ENCODE data around the gene SCG2. TPM values are rescaled to one million over a fixed set of nuclear protein-coding genes. Genes with fewer than 3 reads are reported as not detected.
A peak's percentile ranks its signal among the peaks of the same experiment; 100 is the strongest.

Gene SCG2, protein sequence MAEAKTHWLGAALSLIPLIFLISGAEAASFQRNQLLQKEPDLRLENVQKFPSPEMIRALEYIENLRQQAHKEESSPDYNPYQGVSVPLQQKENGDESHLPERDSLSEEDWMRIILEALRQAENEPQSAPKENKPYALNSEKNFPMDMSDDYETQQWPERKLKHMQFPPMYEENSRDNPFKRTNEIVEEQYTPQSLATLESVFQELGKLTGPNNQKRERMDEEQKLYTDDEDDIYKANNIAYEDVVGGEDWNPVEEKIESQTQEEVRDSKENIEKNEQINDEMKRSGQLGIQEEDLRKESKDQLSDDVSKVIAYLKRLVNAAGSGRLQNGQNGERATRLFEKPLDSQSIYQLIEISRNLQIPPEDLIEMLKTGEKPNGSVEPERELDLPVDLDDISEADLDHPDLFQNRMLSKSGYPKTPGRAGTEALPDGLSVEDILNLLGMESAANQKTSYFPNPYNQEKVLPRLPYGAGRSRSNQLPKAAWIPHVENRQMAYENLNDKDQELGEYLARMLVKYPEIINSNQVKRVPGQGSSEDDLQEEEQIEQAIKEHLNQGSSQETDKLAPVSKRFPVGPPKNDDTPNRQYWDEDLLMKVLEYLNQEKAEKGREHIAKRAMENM
- not detected for total RNA-seq

GRCh38 chr2:223601932-223602666 lies at the start of gene SCG2:
SCG2 (minus strand) TSS chr2:223602361; CDS start chr2:223599282, 3,079 bp downstream.
- Mint-ChIP-seq H3K9me3 (peaks cover 0 to 4% of the 10 kb centered on the region in 2 donors), H3K36me3 (no peaks in the 10 kb centered on the region), H3K27ac (no peak within 1 kb of the TSS)
- ATAC-seq (peak in 1 of 2 donors; percentile 66), DNase-seq (ENCODE audit: low spot score in 2 of 2) (peak in 1 of 2 donors; percentile 14)

DNA sequence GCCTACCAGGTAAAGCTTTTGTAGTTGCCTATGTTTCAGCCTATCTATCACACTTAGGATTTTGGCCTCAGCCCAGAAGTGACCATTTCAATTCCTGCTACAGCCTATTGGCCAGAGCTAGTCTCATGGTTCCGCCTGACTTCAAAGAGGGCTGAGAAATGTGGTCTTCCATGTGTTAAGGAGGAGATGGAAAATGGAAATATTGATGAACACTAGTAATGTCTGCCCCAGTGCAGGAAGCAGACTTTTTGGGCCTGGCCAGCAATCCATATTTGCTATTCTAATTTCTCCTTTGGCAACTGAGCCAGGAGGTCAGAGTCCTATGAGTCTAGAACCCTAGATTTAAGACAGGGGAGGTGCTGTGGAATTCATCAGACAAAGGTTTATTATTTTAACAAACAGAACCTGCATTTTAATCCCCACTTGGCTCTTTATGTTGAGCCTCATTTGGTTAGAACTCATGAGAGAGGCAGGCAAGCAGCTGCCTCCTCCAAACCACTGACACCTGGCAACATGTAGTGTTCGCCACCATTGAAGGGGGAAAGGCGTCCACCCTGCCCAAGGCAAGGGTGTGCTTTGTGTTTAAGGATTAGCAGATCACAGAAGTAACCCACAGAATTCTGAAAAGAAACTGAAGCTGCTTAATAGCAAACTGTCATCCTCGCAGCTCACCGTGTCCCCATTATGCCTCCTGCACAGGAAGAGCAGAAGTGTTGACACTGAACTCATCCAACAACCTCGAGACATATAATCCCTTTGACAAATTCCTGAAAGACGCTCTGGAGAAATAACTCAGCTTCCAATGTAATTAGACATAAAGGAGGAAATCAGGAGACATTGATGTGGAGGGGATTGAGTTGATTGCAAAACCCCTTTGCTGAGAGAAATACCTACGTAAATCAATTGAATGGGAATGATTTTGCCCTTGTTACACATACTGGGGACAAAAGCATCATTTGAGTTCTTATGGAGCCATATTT lies 47.7 kb upstream of the SCG2 start:
- H3K36me3 Mint-ChIP-seq = no peaks in the 10 kb centered on the region
- ATAC-seq = no peak
- DNase-seq (ENCODE audit: low spot score in 2 of 2) = no peak
- H3K27ac Mint-ChIP-seq = no peak overlapping the region
- H3K9me3 Mint-ChIP-seq = no peaks in the 10 kb centered on the region

DNA sequence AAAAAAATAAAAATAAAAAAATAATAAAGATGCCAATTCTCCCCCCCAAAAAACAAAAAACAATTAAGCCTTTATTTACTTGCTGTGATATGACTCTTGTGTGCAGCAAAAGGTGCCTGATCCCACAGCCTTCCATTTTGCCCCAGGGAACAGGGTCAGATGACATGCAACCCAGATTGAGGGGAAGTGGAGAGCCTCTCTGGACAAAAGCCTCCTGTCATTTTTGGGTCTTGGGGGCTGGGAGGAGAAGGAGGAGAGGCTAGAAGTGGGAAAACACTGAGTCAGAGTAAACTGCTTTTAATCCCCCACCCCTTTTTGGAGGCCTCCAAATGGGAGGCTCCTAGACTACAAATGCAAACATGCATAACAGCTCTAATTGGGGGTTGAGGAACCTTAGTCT lies 46.6 kb upstream of the SCG2 start:
- H3K36me3 Mint-ChIP-seq = no peaks in the 10 kb centered on the region
- ATAC-seq = no peak
- H3K27ac Mint-ChIP-seq = no peak overlapping the region
- DNase-seq (ENCODE audit: low spot score in 2 of 2) = no peak
- H3K9me3 Mint-ChIP-seq = no peaks in the 10 kb centered on the region

DNA sequence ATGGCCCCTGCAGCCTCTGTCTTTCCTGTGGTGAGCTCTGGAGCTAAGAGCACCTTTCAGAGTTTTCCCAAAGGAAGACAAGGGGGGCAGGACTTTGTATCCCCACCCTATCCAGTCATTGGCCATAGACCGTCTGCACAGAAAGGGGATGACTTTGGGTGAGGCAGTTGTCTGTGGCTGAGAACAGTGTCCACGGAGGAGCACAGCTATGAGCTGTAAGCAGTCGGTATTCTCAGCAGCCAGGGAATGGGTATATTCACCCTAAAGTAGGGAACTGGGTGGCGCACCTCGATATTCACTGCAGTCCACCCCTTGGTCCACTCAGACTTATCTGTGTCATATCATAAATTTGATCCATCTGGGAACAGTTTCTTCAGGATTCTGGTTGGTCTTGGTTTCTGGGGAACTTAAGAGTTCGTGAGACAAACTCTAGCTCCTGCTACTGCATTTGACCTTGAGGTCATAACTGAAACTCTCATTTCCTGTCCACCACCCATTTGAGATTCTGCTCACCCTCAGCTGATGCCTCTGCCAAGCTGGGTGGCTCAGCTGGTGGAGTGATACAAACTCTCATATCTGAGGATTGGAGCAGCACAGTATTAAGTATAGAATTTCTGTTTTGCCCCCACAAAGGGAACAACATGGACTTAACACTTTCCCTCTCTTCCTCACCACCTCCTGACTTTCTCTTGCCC lies 45.2 kb upstream of the SCG2 start:
- Mint-ChIP-seq H3K9me3 (no peaks in the 10 kb centered on the region), H3K36me3 (no peaks in the 10 kb centered on the region)
- ATAC-seq = no peak

DNA sequence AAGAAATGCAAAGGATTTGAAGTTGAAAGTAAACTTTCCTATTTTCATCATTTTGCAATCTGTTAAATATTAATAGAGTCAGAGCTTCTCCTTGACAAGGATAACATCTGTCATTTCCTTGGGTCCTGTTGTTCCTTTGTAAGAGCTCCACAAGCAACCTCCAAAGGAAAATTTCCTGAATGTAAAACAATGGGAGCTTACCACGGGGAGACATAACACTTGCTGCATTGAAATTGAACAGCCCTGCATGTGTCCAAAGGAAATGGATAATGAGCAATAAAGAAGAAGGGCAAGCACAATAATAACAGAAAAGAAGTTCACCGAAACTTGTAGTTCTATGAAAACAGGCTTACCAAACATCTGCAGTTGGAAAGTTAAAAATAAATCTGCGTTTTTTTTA lies 42.0 kb upstream of the SCG2 start:
- ATAC-seq = no peak
- no peak overlapping the region for H3K27ac Mint-ChIP-seq
- no peaks in the 10 kb centered on the region for H3K36me3 Mint-ChIP-seq
- H3K9me3 Mint-ChIP-seq = no peaks in the 10 kb centered on the region
- DNase-seq (ENCODE audit: low spot score in 2 of 2) = no peak

More for the DNA sequence above, 45.2 kb upstream of the SCG2 start:
- H3K27ac Mint-ChIP-seq = no peak overlapping the region
- no peak for DNase-seq (ENCODE audit: low spot score in 2 of 2)

- DNase-seq (ENCODE audit: low spot score in 2 of 2) = no peak
- Mint-ChIP-seq H3K27ac (no peak overlapping the region), H3K36me3 (no peaks in the 10 kb centered on the region), H3K9me3 (no peaks in the 10 kb centered on the region)
- no peak for ATAC-seq
Measured at GRCh38 chr2:223643309-223643708, 41.1 kb upstream of the SCG2 start.

- no peak for ATAC-seq
- Mint-ChIP-seq H3K9me3 (no peaks in the 10 kb centered on the region), H3K27ac (no peak overlapping the region), H3K36me3 (no peaks in the 10 kb centered on the region)
- DNase-seq (ENCODE audit: low spot score in 2 of 2) = no peak
Measured at GRCh38 chr2:223642506-223642905, 40.3 kb upstream of the SCG2 start.

GRCh38 chr2:223641082-223641481 lies 38.9 kb upstream of the SCG2 start:
- Mint-ChIP-seq H3K36me3 (no peaks in the 10 kb centered on the region), H3K27ac (no peak overlapping the region)
- no peak for ATAC-seq

DNA sequence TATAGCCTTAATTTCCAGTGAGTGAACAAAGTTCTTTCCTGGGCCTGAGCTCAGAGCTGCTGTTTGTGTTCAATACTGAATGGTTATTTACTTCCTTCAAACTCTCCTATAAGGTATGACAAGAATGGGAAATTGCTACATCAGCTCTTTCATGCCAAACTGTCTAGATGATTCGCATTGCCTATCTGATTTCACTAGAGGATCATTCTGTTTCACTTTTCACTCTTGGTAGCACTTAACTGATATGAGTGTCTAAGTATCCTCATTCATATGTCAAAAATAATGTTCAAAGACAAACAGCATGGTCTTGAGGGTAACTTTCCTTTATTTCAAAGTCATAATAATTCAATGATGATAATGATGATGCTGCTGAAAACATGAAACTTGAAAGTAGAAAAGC lies 32.9 kb upstream of the SCG2 start:
- ATAC-seq (no peak), DNase-seq (ENCODE audit: low spot score in 2 of 2) (no peak)
- H3K9me3 Mint-ChIP-seq = no peaks in the 10 kb centered on the region
- H3K27ac Mint-ChIP-seq = no peak overlapping the region
- no peaks in the 10 kb centered on the region for H3K36me3 Mint-ChIP-seq

More at GRCh38 chr2:223641082-223641481, 38.9 kb upstream of the SCG2 start:
- DNase-seq (ENCODE audit: low spot score in 2 of 2) = no peak
- H3K9me3 Mint-ChIP-seq = no peaks in the 10 kb centered on the region

DNA sequence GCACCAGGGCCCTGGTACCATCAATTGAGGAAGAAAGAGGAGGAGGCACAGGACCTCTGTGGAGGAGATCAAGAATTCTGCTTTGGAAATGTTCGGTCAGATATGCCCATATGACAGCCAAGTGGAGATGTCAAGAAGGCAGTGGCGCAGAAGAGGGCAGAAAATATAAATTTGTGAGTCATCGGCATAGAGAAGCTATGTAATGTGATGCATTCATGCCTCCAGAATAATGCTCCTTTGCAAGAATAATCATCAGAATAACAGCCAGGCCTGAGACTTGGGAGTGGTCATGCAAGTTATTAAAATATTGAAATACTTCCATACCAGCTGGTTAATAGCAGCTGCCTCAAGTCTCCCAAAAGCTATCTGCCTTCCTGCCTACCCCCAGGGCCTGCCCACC lies 32.1 kb upstream of the SCG2 start:
- H3K27ac Mint-ChIP-seq = no peak overlapping the region
- ATAC-seq (no peak), DNase-seq (ENCODE audit: low spot score in 2 of 2) (no peak)
- H3K9me3 Mint-ChIP-seq = no peaks in the 10 kb centered on the region
- no peaks in the 10 kb centered on the region for H3K36me3 Mint-ChIP-seq

DNA sequence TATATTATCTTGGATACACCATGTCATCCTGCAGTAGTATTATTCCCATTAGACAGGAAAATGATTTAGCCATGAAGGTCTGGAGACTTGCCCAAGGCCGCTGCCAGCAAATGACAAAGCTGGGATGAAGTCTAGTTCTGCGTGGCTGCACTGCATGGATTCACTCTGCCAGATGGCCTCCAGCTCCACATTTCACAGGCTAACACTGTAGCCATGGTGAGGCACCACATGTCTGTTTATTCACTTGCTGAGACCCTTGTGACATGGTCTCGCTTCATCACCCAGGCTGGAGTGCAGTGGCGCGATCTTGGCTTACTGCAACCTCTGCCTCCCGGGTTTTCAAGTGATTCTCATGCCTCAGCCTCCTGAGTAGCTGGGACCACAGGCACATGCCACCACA lies 31.5 kb upstream of the SCG2 start:
- ATAC-seq = no peak
- Mint-ChIP-seq H3K27ac (no peak overlapping the region), H3K9me3 (no peaks in the 10 kb centered on the region), H3K36me3 (no peaks in the 10 kb centered on the region)
- no peak for DNase-seq (ENCODE audit: low spot score in 2 of 2)

DNA sequence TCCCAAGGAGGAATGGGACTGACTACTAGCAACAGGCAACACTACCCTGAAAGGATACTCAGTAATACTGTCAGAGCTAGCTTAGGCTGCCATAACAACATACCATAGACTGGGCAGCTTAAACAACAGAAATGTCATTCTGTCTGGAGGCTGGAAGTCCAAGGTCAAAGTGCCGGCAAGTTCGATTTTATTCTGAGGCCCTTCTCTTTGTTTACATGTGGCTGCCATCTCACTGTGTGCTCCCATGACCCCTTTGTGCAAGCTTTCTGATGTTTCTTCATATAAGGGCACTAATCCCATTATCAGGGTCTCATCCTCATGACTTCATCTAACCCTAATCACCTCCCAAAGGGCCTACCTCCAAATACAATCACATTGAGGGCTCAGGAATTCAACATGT lies 30.7 kb upstream of the SCG2 start:
- Mint-ChIP-seq H3K27ac (no peak overlapping the region), H3K36me3 (no peaks in the 10 kb centered on the region), H3K9me3 (peaks cover 0 to under 1% of the 10 kb centered on the region in 2 donors)
- ATAC-seq (no peak), DNase-seq (ENCODE audit: low spot score in 2 of 2) (no peak)

- DNase-seq (ENCODE audit: low spot score in 2 of 2) = no peak
- Mint-ChIP-seq H3K9me3 (peaks cover 0 to 4% of the 10 kb centered on the region in 2 donors), H3K27ac (no peak overlapping the region), H3K36me3 (no peaks in the 10 kb centered on the region)
- no peak for ATAC-seq
Measured at GRCh38 chr2:223626716-223627115, 24.6 kb upstream of the SCG2 start.

- no peak for DNase-seq (ENCODE audit: low spot score in 2 of 2)
- ATAC-seq = no peak
- H3K27ac Mint-ChIP-seq = no peak overlapping the region
- H3K9me3 Mint-ChIP-seq = peaks cover 0 to 4% of the 10 kb centered on the region in 2 donors
- H3K36me3 Mint-ChIP-seq = no peaks in the 10 kb centered on the region
Measured at GRCh38 chr2:223625652-223626051, 23.5 kb upstream of the SCG2 start.

DNA sequence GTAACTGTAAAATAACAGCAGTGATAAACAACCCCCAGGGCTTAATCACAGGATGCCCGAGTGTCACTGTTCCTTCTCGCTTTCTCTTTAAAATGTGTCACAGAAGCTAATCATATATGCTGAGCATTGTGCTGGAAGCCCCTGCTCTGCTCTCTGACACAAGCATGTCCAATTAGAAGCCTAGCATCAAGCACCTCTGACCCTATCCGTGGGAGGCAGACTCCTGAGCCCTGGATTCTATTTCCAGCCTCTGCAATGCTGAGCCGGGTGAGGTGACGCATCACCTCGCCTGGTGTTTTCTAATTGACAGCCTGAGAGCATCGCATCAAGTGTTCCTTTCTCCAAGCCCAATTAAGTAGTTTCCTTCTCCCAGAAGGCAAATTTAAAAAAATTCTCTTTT lies 19.7 kb upstream of the SCG2 start:
- peaks cover 0 to 4% of the 10 kb centered on the region in 2 donors for H3K36me3 Mint-ChIP-seq
- no peak overlapping the region for H3K27ac Mint-ChIP-seq
- DNase-seq (ENCODE audit: low spot score in 2 of 2) = no peak
- no peak for ATAC-seq
- H3K9me3 Mint-ChIP-seq = no peaks in the 10 kb centered on the region
